MCF 10A (cell line): ENCODE results near the gene PDE2A. TPM values are rescaled to one million over a fixed set of nuclear protein-coding genes. Genes with fewer than 3 reads are reported as not detected.

ENCODE experiments used
- BruUV-seq: library from RNA; stranded (reverse); fragments of 400-500 nt; replicated peaks from 2 replicates; lab custom pipeline; 2021; lab: Mats Ljungman, UMichigan
- CTCF ChIA-PET: fragments of 300-600 bp; sonication (Branson Sonifier 250); formaldehyde crosslinking; extraction: SDS; loops from one replicate; lab custom pipeline; 2021; ENCODE audit warnings: antibody characterized with exemption, inconsistent platforms; lab: Yijun Ruan, JAX
- POLR2A ChIA-PET: fragments of 300-600, 350-650 bp; sonication (Branson Sonifier 250); formaldehyde crosslinking; extraction: SDS; loops from one replicate; lab custom pipeline; 2020; ENCODE audit warnings: antibody characterized with exemption, inconsistent platforms; lab: Yijun Ruan, JAX
- DNase-seq: peaks from one replicate; pipeline ENCODE4 v3.0.0-alpha.2; 2018; ENCODE audit not compliant: unreplicated experiment
- H3K27ac Mint-ChIP-seq: one replicate; pipeline ENCODE4 v1.8.0; 2022; ENCODE audit warnings: mild to moderate bottlenecking, low read depth, mixed read lengths; ENCODE audit not compliant: unreplicated experiment
- H3K27me3 Mint-ChIP-seq: one replicate; pipeline ENCODE4 v1.8.0; 2022; ENCODE audit warnings: mixed read lengths; ENCODE audit not compliant: insufficient read depth, unreplicated experiment
- H3K36me3 Mint-ChIP-seq: one replicate; pipeline ENCODE4 v1.8.0; 2022; ENCODE audit warnings: mild to moderate bottlenecking, moderate library complexity, mixed read lengths; ENCODE audit not compliant: insufficient read depth, unreplicated experiment
- H3K4me1 Mint-ChIP-seq: one replicate; pipeline ENCODE4 v1.8.0; 2022; ENCODE audit warnings: mixed read lengths; ENCODE audit not compliant: insufficient read depth, unreplicated experiment
- H3K4me3 Mint-ChIP-seq: one replicate; pipeline ENCODE4 v1.8.0; 2022; ENCODE audit warnings: mild to moderate bottlenecking, moderate library complexity, mixed read lengths; ENCODE audit not compliant: unreplicated experiment
- H3K9me3 Mint-ChIP-seq: one replicate; pipeline ENCODE4 v1.8.0; 2022; ENCODE audit warnings: mixed read lengths; ENCODE audit not compliant: unreplicated experiment
- intact Hi-C: fragments of 100-400 bp; cut with micrococcal nuclease; formaldehyde crosslinking; loops from 2 replicates; pipeline ENCODE4 v1.14.1; 2022
- total RNA-seq: library from RNA; stranded (reverse); gene quantifications from 2 replicates; pipeline ENCODE4 v1.2.3, GENCODE V29; 2022
- TF ChIP-seq, protein P1 (sequence below): fragments of 200-600 bp; IDR thresholded peaks from one replicate; pipeline ENCODE4 v1.8.0; 2022; ENCODE audit warnings: antibody characterized with exemption, mild to moderate bottlenecking; ENCODE audit not compliant: unreplicated experiment

PDE2A gene
- total RNA-seq, 1 experiment from 2014 or later: 1.9 TPM

DNA sequence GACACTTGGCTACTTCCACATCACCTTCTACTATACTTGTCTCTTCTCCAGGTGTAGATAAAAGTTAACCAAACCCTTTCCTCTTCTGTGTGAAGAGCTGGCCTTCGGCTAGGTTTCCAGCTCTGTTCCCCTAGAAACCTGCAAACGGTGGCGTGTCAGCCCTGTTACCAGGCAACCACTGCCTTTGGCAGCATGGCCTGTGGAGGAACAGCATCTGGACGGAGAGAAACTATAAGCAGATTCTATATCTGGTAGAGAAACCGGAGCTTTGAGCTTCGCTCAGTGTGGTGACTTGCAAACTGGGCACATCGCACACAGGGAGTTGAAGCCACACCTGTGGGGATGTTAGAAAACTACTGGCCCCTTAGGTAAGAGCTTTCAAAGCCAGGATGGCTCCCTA, 42.1 kb upstream of the PDE2A start:
- H3K9me3 Mint-ChIP-seq: no peaks in the 10 kb centered on the region

GRCh38 chr11:72712841-72713240, 38.6 kb upstream of the PDE2A start:
- Mint-ChIP-seq H3K4me3 (no peak overlapping the region), H3K27ac (no peak overlapping the region), H3K36me3 (peaks cover 69% of the 10 kb centered on the region), H3K4me1 (peaks cover 4% of the 10 kb centered on the region), H3K27me3 (no peaks in the 10 kb centered on the region), H3K9me3 (no peaks in the 10 kb centered on the region)
- no TSS peak for BruUV-seq
- POLR2A ChIA-PET: no interaction called here
- CTCF ChIA-PET: interaction anchor here (0.7 kb wide), 1 partner anchor 13 kb away, joined by 3 read pairs; no protein-coding TSS in a partner anchor
- intact Hi-C loops: no loop called here
- TF ChIP-seq, protein P1, sequence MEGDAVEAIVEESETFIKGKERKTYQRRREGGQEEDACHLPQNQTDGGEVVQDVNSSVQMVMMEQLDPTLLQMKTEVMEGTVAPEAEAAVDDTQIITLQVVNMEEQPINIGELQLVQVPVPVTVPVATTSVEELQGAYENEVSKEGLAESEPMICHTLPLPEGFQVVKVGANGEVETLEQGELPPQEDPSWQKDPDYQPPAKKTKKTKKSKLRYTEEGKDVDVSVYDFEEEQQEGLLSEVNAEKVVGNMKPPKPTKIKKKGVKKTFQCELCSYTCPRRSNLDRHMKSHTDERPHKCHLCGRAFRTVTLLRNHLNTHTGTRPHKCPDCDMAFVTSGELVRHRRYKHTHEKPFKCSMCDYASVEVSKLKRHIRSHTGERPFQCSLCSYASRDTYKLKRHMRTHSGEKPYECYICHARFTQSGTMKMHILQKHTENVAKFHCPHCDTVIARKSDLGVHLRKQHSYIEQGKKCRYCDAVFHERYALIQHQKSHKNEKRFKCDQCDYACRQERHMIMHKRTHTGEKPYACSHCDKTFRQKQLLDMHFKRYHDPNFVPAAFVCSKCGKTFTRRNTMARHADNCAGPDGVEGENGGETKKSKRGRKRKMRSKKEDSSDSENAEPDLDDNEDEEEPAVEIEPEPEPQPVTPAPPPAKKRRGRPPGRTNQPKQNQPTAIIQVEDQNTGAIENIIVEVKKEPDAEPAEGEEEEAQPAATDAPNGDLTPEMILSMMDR: no peak
- DNase-seq: no peak

More for the DNA sequence above, 42.1 kb upstream of the PDE2A start:
- Mint-ChIP-seq H3K36me3 (peaks cover 50% of the 10 kb centered on the region), H3K27ac (no peak overlapping the region), H3K4me3 (no peak overlapping the region), H3K27me3 (no peaks in the 10 kb centered on the region), H3K4me1 (peaks cover 19% of the 10 kb centered on the region)
- intact Hi-C loops: no loop called here
- ChIA-PET CTCF (interaction anchor here (0.5 to 2.2 kb wide), 9 partner anchors 8 to 471 kb away, joined by 3 to 10 read pairs (median 3); partner anchors contain the start of gene STARD10), POLR2A (interaction anchor here (0.6 kb wide), 1 partner anchor 130 kb away, joined by 3 read pairs; no protein-coding TSS in a partner anchor)
- BruUV-seq: no TSS peak
- no peak for DNase-seq
- TF ChIP-seq, protein P1: no peak

DNA sequence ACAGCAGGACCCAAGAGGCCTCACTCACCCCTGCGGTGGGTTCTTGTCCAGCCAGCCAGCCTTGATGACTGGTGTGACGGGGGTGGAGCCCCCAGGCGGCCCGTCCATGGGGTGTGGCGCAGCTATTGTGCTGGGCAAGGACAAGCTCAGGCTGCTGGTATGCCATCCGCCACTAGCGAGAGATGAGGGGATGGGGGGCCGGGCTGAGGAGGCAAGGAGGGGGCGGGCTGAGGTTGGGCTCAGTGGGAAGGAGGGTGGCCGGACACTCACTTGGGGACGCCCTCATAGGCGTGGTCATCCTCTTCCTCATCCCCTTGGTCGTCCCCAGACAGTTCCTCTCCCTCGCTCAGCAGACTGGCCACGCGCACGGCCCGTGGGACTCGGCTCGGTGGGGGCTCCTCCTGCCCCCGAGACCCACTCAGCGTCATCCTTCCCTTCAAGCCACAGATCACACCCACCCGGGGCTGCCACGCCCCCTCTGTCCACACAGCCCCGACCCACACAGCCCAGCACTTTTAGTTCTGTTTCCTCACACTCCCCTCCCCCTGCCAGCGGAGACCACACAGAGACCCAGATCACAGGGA, 38.0 kb upstream of the PDE2A start:
- TF ChIP-seq, protein P1: no peak
- Mint-ChIP-seq H3K27ac (no peak overlapping the region), H3K9me3 (no peaks in the 10 kb centered on the region), H3K4me1 (peaks cover 4% of the 10 kb centered on the region), H3K4me3 (no peak overlapping the region), H3K36me3 (peaks cover 75% of the 10 kb centered on the region), H3K27me3 (no peaks in the 10 kb centered on the region)
- intact Hi-C loops: no loop called here
- ChIA-PET POLR2A (no interaction called here), CTCF (no interaction called here)
- DNase-seq: no peak
- no TSS peak for BruUV-seq

DNA sequence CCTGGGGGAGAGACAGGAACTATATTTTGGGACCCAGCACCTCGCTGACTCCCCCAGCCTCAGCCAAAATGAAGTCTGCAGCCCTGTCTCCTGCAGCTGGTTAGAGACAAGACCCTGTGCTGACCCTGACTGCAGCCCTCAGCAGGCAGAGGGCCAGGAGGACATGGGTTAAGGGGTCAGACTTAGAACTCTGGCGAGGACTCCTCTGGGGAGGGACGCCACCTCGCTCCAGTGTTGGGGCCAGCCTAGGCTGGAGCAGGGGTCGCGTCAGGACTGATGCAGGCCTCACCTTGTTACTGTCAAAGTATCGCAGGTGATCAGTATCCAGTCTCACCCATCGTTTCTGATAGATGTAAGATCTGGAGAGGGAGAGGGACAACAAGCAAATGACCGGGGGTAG, 36.9 kb upstream of the PDE2A start:
- no peaks in the 10 kb centered on the region for H3K9me3 Mint-ChIP-seq
- POLR2A ChIA-PET: no interaction called here
- intact Hi-C loops: no loop called here
- CTCF ChIA-PET: no interaction called here
- H3K4me1 Mint-ChIP-seq: peaks cover 4% of the 10 kb centered on the region
- TF ChIP-seq, protein P1: no peak
- no peak overlapping the region for H3K4me3 Mint-ChIP-seq
- BruUV-seq: no TSS peak
- no peaks in the 10 kb centered on the region for H3K27me3 Mint-ChIP-seq
- peaks cover 78% of the 10 kb centered on the region for H3K36me3 Mint-ChIP-seq
- DNase-seq: no peak
- no peak overlapping the region for H3K27ac Mint-ChIP-seq
